ENCODE results near the gene NCAPG2. TPM values are rescaled to one million over a fixed set of nuclear protein-coding genes. Genes with fewer than 3 reads are reported as not detected.

The NCAPG2 gene
- total RNA-seq: 10 to 100 TPM; 30.2 to 34.0 TPM
- polyA plus RNA-seq (ENCODE audit: insufficient read depth, low read depth, low replicate concordance): 53.9 TPM
- long read RNA-seq, donor 1, partial matches to known transcripts: 5 of 6 reads
- long read RNA-seq, donor 1, other reads (novel, unspliced or antisense): 0 of 6 reads
- long read RNA-seq, donor 2, partial matches to known transcripts: 0 of 4 reads
- long read RNA-seq, donor 2, other reads (novel, unspliced or antisense): 0 of 4 reads

DNA sequence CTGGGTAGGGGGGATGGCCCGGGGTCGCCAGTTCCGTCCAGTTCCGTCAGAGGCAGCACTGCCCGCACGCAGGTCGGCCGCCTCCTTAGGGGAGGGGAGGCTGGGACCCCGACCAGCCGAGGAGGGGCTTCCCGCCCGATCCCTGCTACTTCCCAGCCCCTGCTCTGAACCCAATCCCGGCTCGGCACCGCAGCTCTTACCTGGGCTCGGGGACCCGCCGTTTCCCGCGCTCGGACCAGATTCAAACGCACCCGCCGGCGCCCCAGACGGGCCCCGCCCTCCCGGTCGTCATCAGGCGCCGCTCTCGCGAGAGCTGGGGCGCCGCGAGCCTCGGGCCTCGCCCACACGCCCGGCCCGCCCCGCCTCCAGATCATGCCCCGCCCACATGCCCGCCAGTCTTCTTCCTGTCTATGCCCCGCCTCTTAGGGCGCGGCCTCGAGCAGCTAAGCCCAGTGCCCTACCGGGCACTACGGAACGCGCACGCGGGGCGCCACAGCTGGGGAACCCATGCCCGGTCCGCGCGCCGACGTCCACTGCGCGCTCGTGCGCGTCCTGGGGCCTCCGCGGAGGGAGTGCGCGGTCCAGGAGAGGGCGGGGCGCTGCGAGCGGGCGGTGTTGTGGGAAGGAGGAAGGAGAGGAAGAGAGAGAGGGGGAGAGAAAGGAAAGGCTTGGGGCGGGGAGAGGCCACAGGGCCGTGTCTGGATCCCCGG is at the start of gene NCAPG2:
Gene NCAPG2 (minus strand): TSS at position 281 of the 710 bp plus-strand sequence. CDS start 2,905 bp downstream, outside the sequence.
- Histone ChIP-seq H3K27ac (peak within 1 kb of the TSS; percentile 78 to 81), H3K36me3 (ENCODE audit: low read depth, missing control alignments) (no peaks in the 10 kb centered on the region), H3K27me3 (no peaks in the 10 kb centered on the region), H3K4me3 (peak within 1 kb of the TSS; percentile 81 to 82), H3K9me3 (no peaks in the 10 kb centered on the region), H3K4me1 (peaks cover 9% of the 10 kb centered on the region)
- peak; percentile 98 for DNase-seq
- peak; percentile 86 for TF ChIP-seq POLR2A (IDR thresholded peaks at IDR 0.05)
- TF ChIP-seq, protein P1, sequence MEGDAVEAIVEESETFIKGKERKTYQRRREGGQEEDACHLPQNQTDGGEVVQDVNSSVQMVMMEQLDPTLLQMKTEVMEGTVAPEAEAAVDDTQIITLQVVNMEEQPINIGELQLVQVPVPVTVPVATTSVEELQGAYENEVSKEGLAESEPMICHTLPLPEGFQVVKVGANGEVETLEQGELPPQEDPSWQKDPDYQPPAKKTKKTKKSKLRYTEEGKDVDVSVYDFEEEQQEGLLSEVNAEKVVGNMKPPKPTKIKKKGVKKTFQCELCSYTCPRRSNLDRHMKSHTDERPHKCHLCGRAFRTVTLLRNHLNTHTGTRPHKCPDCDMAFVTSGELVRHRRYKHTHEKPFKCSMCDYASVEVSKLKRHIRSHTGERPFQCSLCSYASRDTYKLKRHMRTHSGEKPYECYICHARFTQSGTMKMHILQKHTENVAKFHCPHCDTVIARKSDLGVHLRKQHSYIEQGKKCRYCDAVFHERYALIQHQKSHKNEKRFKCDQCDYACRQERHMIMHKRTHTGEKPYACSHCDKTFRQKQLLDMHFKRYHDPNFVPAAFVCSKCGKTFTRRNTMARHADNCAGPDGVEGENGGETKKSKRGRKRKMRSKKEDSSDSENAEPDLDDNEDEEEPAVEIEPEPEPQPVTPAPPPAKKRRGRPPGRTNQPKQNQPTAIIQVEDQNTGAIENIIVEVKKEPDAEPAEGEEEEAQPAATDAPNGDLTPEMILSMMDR (IDR thresholded peaks at IDR 0.05): peak in 1 of 3 experiments; percentile 62
- WGBS, 2 donors: 0 to 1% methylated on average over 10 to 77 of the region's 78 CpGs
- intact Hi-C loops (cut with DNase I; ENCODE audit: low total_unique reads): loop anchor here (10.0 kb wide), 1 partner anchor 120 kb away; the partner anchor contains the start of gene ESYT2

- H3K27ac ChIP-seq: no peak overlapping the region
- 89 to 90% methylated on average over 5 of the region's 5 CpGs for WGBS, 2 donors
- no peaks in the 10 kb centered on the region for H3K36me3 ChIP-seq (ENCODE audit: low read depth, missing control alignments)
- no peak overlapping the region for H3K4me3 ChIP-seq
- H3K27me3 ChIP-seq: no peaks in the 10 kb centered on the region
- no peak for DNase-seq
- intact Hi-C loops (cut with DNase I; ENCODE audit: low total_unique reads): no loop called here
- H3K4me1 ChIP-seq: no peaks in the 10 kb centered on the region
- no peak for TF ChIP-seq POLR2A (IDR thresholded peaks at IDR 0.05)
- TF ChIP-seq, protein P1 (IDR thresholded peaks at IDR 0.05): no peak
- no peaks in the 10 kb centered on the region for H3K9me3 ChIP-seq
These were observed 49.3 kb upstream of the NCAPG2 start for GRCh38 chr7:158753900-158754299.

GRCh38 chr7:158751751-158752150 is 47.1 kb upstream of the NCAPG2 start:
- H3K4me1 ChIP-seq: no peaks in the 10 kb centered on the region
- WGBS, 2 donors: 80 to 85% methylated on average over 3 of the region's 3 CpGs
- no peak for DNase-seq
- H3K36me3 ChIP-seq (ENCODE audit: low read depth, missing control alignments): no peaks in the 10 kb centered on the region
- H3K27me3 ChIP-seq: no peaks in the 10 kb centered on the region
- no peaks in the 10 kb centered on the region for H3K9me3 ChIP-seq
- no peak overlapping the region for H3K4me3 ChIP-seq
- no peak for TF ChIP-seq POLR2A (IDR thresholded peaks at IDR 0.05)
- TF ChIP-seq, protein P1 (IDR thresholded peaks at IDR 0.05): no peak
- intact Hi-C loops (cut with DNase I; ENCODE audit: low total_unique reads): no loop called here
- no peak overlapping the region for H3K27ac ChIP-seq

DNA sequence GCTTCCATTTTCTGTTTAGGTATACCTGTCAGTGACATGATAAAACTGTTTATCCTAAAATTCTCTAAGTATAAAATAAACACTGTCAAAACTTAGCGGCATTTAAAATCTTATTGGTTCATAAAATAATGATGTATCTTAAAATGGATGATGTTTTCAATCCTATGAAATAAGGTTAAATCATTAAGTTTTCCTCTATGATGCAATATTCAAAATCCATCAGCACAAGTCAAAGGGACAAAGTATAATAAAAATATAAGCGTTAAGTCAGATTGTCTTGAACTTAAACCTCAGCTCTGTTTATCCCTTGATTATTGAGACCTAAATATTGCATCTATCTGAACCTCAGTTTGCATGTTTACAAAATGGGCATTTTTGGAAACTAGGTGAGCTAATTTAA is 46.6 kb upstream of the NCAPG2 start:
- no peak for TF ChIP-seq POLR2A (IDR thresholded peaks at IDR 0.05)
- TF ChIP-seq, protein P1 (IDR thresholded peaks at IDR 0.05): no peak
- no peak for DNase-seq
- H3K4me1 ChIP-seq: no peaks in the 10 kb centered on the region
- no peaks in the 10 kb centered on the region for H3K36me3 ChIP-seq (ENCODE audit: low read depth, missing control alignments)
- intact Hi-C loops (cut with DNase I; ENCODE audit: low total_unique reads): no loop called here
- H3K4me3 ChIP-seq: no peak overlapping the region
- no peaks in the 10 kb centered on the region for H3K9me3 ChIP-seq
- no peaks in the 10 kb centered on the region for H3K27me3 ChIP-seq
- WGBS, 2 donors: 91 to 98% methylated on average over 2 of the region's 2 CpGs
- no peak overlapping the region for H3K27ac ChIP-seq
